ENCODE measurements around the gene TNFSF13.

The TNFSF13 gene

DNA sequence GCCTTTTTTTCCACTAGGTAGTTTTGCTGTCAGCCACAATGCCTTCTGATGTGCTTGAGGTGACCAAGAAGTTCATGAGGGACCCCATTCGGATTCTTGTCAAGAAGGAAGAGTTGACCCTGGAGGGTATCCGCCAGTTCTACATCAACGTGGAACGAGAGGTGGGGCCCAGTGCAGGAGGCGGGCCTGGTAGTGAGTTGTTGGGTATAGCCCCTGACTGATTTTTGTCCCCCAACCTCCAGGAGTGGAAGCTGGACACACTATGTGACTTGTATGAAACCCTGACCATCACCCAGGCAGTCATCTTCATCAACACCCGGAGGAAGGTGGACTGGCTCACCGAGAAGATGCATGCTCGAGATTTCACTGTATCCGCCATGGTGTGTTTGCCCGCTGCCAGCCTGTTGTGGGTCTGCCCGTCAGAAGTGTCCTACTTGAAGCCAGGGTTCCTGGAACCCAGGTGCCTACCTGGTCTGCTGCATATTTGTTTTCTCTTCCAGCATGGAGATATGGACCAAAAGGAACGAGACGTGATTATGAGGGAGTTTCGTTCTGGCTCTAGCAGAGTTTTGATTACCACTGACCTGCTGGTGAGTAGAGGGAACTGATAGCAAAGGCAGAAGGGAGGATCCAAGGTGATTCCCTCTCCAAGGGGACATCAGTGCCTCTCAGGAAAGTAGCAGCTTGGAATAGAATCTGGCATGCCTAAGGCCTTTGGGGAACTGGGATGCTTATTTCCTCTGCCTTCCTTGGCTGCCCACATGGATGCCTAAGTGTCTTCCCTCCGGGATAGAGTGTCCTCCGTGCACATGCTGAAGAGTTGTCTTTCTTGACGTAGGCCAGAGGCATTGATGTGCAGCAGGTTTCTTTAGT is 19.0 kb downstream of the TNFSF13 start:
- H3K9ac ChIP-seq (ENCODE audit: low read depth, low read length): no peak overlapping the region
- H3K79me2 ChIP-seq (ENCODE audit: insufficient read depth, low read length): peaks cover 72% of the 10 kb centered on the region
- DNase-seq (no peak), ATAC-seq (ENCODE audit: insufficient read depth, low read depth) (no peak)
- H3K36me3 ChIP-seq (ENCODE audit: insufficient read depth, low read length): peaks cover 84% of the 10 kb centered on the region
- H4K20me1 ChIP-seq (ENCODE audit: insufficient read depth, low read length): peaks cover 65% of the 10 kb centered on the region
- H3K9me3 ChIP-seq (ENCODE audit: insufficient read depth, low read length, severe bottlenecking): no peaks in the 10 kb centered on the region
- TF ChIP-seq, protein P1, sequence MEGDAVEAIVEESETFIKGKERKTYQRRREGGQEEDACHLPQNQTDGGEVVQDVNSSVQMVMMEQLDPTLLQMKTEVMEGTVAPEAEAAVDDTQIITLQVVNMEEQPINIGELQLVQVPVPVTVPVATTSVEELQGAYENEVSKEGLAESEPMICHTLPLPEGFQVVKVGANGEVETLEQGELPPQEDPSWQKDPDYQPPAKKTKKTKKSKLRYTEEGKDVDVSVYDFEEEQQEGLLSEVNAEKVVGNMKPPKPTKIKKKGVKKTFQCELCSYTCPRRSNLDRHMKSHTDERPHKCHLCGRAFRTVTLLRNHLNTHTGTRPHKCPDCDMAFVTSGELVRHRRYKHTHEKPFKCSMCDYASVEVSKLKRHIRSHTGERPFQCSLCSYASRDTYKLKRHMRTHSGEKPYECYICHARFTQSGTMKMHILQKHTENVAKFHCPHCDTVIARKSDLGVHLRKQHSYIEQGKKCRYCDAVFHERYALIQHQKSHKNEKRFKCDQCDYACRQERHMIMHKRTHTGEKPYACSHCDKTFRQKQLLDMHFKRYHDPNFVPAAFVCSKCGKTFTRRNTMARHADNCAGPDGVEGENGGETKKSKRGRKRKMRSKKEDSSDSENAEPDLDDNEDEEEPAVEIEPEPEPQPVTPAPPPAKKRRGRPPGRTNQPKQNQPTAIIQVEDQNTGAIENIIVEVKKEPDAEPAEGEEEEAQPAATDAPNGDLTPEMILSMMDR (IDR thresholded peaks at IDR 0.05; ENCODE audit: borderline replicate concordance, extremely low read depth, low read length, poor library complexity, severe bottlenecking): no peak
- TF ChIP-seq EZH2 (IDR thresholded peaks at IDR 0.05; ENCODE audit: borderline replicate concordance, low read depth, low read length, severe bottlenecking): no peak
- no peak overlapping the region for H3K4me3 ChIP-seq (ENCODE audit: low read depth in 1 of 2, low read length in 2 of 2)
- peaks cover 61% of the 10 kb centered on the region for H3K4me1 ChIP-seq (ENCODE audit: insufficient read depth, low read length)
- no peaks in the 10 kb centered on the region for H3K27me3 ChIP-seq (ENCODE audit: insufficient read depth, low read length, poor library complexity)
- H3K4me2 ChIP-seq (ENCODE audit: insufficient read depth, low read length): peak overlapping the region; percentile 7; the same call in 1 of the 2 replicates
- no peak overlapping the region for H3K27ac ChIP-seq (ENCODE audit: low read length)
- no peak overlapping the region for H2AFZ ChIP-seq (ENCODE audit: low read depth, low read length)

DNA sequence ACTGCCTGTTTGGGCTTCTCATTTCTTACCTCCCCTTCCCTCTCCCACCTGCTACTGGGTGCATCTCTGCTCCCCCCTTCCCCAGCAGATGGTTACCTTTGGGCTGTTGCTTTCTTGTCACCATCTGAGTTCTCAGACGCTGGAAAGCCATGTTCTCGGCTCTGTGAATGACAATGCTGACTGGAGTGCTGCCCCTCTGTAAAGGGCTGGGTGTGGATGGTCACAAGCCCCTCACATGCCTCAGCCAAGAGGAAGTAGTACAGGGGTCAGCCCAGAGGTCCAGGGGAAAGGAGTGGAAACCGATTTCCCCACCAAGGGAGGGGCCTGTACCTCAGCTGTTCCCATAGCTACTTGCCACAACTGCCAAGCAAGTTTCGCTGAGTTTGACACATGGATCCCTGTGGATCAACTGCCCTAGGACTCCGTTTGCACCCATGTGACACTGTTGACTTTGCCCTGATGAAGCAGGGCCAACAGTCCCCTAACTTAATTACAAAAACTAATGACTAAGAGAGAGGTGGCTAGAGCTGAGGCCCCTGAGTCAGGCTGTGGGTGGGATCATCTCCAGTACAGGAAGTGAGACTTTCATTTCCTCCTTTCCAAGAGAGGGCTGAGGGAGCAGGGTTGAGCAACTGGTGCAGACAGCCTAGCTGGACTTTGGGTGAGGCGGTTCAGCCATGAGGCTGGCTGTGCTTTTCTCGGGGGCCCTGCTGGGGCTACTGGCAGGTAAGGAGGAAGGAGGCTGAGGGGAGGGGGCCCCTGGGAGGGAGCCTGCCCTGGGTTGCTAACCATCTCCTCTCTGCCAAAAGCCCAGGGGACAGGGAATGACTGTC is 20.7 kb downstream of the TNFSF13 start, which contains the start of gene CD68:
Gene CD68 (plus strand): TSS at position 638 of the 833 bp plus-strand sequence. CDS start 40 bp downstream, at position 678.
- peaks cover 67% of the 10 kb centered on the region for H3K79me2 ChIP-seq (ENCODE audit: insufficient read depth, low read length)
- ATAC-seq (ENCODE audit: insufficient read depth, low read depth) (peak; percentile 63), DNase-seq (peak; percentile 75)
- H3K4me2 ChIP-seq (ENCODE audit: insufficient read depth, low read length): peak within 1 kb of the TSS; percentile 34; the same call in 1 of the 2 replicates
- H3K27me3 ChIP-seq (ENCODE audit: insufficient read depth, low read length, poor library complexity): no peaks in the 10 kb centered on the region
- H3K36me3 ChIP-seq (ENCODE audit: insufficient read depth, low read length): peaks cover 74% of the 10 kb centered on the region
- H2AFZ ChIP-seq (ENCODE audit: low read depth, low read length): no peak within 1 kb of the TSS
- no peak within 1 kb of the TSS for H3K4me3 ChIP-seq (ENCODE audit: low read depth in 1 of 2, low read length in 2 of 2)
- H3K9me3 ChIP-seq (ENCODE audit: insufficient read depth, low read length, severe bottlenecking): no peaks in the 10 kb centered on the region
- H3K4me1 ChIP-seq (ENCODE audit: insufficient read depth, low read length): peaks cover 67% of the 10 kb centered on the region
- peak within 1 kb of the TSS; percentile 69 for H3K27ac ChIP-seq (ENCODE audit: low read length)
- peak within 1 kb of the TSS; percentile 34 for H3K9ac ChIP-seq (ENCODE audit: low read depth, low read length)
- TF ChIP-seq EZH2 (IDR thresholded peaks at IDR 0.05; ENCODE audit: borderline replicate concordance, low read depth, low read length, severe bottlenecking): no peak
- TF ChIP-seq, protein P1 (IDR thresholded peaks at IDR 0.05; ENCODE audit: borderline replicate concordance, extremely low read depth, low read length, poor library complexity, severe bottlenecking): no peak
- peaks cover 52% of the 10 kb centered on the region for H4K20me1 ChIP-seq (ENCODE audit: insufficient read depth, low read length)

DNA sequence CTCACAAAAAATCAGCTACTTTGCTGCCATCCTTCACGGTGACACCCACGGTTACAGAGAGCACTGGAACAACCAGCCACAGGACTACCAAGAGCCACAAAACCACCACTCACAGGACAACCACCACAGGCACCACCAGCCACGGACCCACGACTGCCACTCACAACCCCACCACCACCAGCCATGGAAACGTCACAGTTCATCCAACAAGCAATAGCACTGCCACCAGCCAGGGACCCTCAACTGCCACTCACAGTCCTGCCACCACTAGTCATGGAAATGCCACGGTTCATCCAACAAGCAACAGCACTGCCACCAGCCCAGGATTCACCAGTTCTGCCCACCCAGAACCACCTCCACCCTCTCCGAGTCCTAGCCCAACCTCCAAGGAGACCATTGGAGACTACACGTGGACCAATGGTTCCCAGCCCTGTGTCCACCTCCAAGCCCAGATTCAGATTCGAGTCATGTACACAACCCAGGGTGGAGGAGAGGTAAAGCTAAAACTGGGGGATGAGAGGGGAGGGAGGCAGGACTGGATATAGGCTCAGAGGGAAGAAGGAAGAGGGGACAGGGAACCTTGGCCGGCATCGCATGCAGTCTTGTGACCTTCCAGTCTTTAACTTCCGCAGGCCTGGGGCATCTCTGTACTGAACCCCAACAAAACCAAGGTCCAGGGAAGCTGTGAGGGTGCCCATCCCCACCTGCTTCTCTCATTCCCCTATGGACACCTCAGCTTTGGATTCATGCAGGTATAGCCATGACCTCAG is 21.5 kb downstream of the TNFSF13 start:
- Histone ChIP-seq H3K27me3 (ENCODE audit: insufficient read depth, low read length, poor library complexity) (no peaks in the 10 kb centered on the region), H4K20me1 (ENCODE audit: insufficient read depth, low read length) (peaks cover 44% of the 10 kb centered on the region), H3K79me2 (ENCODE audit: insufficient read depth, low read length) (peaks cover 67% of the 10 kb centered on the region), H3K36me3 (ENCODE audit: insufficient read depth, low read length) (peaks cover 66% of the 10 kb centered on the region), H3K9ac (ENCODE audit: low read depth, low read length) (peak overlapping the region; percentile 34), H2AFZ (ENCODE audit: low read depth, low read length) (no peak overlapping the region), H3K27ac (ENCODE audit: low read length) (peak overlapping the region; percentile 69), H3K4me2 (ENCODE audit: insufficient read depth, low read length) (no peak overlapping the region), H3K4me3 (ENCODE audit: low read depth in 1 of 2, low read length in 2 of 2) (no peak overlapping the region), H3K9me3 (ENCODE audit: insufficient read depth, low read length, severe bottlenecking) (no peaks in the 10 kb centered on the region), H3K4me1 (ENCODE audit: insufficient read depth, low read length) (peaks cover 67% of the 10 kb centered on the region)
- peak; percentile 61 for DNase-seq
- TF ChIP-seq EZH2 (IDR thresholded peaks at IDR 0.05; ENCODE audit: borderline replicate concordance, low read depth, low read length, severe bottlenecking): no peak
- TF ChIP-seq, protein P1 (IDR thresholded peaks at IDR 0.05; ENCODE audit: borderline replicate concordance, extremely low read depth, low read length, poor library complexity, severe bottlenecking): no peak
- no peak; the same call in 1 of the 3 replicates for ATAC-seq (ENCODE audit: insufficient read depth, low read depth)
